Activated CD8-positive, alpha-beta memory T cell treated with anti-CD3 and anti-CD28 coated beads for 48 hours (primary cell): ENCODE results near the gene STK4.
"Not testable (repeated sequence)": the region's sequence is repeated elsewhere in the genome, so short reads cannot be mapped to it uniquely, and the experiment has no call there.

Experiments
- DNase-seq, 3 experiments: peaks; one replicate each; pipeline ENCODE4 v3.0.0-alpha.2; 2020; ENCODE audit warnings: low read depth in 2 of 3, low spot score in 2 of 3

Gene STK4

GRCh38 chr20:44981736-44982406, 15.6 kb downstream of the STK4 start:
- DNase-seq: no peak

GRCh38 chr20:44983093-44983674, 16.9 kb downstream of the STK4 start:
- DNase-seq: no peak

GRCh38 chr20:44988631-44989171, 22.4 kb downstream of the STK4 start:
- DNase-seq: no peak

- DNase-seq: peak in 1 of 3 experiments; percentile 21
These were observed 24.1 kb downstream of the STK4 start for GRCh38 chr20:44990425-44990824.

GRCh38 chr20:44990957-44991356, 24.6 kb downstream of the STK4 start:
- DNase-seq: no peak

- DNase-seq: no peak
These were observed 27.0 kb downstream of the STK4 start for GRCh38 chr20:44993343-44993742.

- DNase-seq: no peak
These were observed 30.9 kb downstream of the STK4 start for GRCh38 chr20:44997171-44997570.

GRCh38 chr20:44997668-44998067, 31.4 kb downstream of the STK4 start:
- DNase-seq: no peak

GRCh38 chr20:45008521-45009049, 42.3 kb downstream of the STK4 start:
- DNase-seq: no peak

GRCh38 chr20:45010399-45010828, 44.1 kb downstream of the STK4 start:
- no peak for DNase-seq

GRCh38 chr20:45011108-45011526, 44.8 kb downstream of the STK4 start:
- no peak for DNase-seq

GRCh38 chr20:45012682-45013302, 46.5 kb downstream of the STK4 start:
- no peak for DNase-seq

- not testable (repeated sequence) for DNase-seq
These were observed 47.8 kb downstream of the STK4 start for GRCh38 chr20:45014131-45014530.

- DNase-seq: no peak
These were observed 48.5 kb downstream of the STK4 start for GRCh38 chr20:45014671-45015415.

- no peak for DNase-seq
These were observed 49.9 kb downstream of the STK4 start for GRCh38 chr20:45016089-45016671.

GRCh38 chr20:45017281-45017680, 51.0 kb downstream of the STK4 start:
- DNase-seq: no peak

- DNase-seq: no peak
These were observed 51.5 kb downstream of the STK4 start for GRCh38 chr20:45017857-45018256.

- DNase-seq: no peak
These were observed 52.9 kb downstream of the STK4 start for GRCh38 chr20:45019027-45019761.

- no peak for DNase-seq
These were observed 53.4 kb downstream of the STK4 start for GRCh38 chr20:45019762-45020123.

- no peak for DNase-seq
These were observed 54.0 kb downstream of the STK4 start for GRCh38 chr20:45020236-45020886.
